ENCODE data around the gene ZNF189. TPM values are rescaled to one million over a fixed set of nuclear protein-coding genes. Genes with fewer than 3 reads are reported as not detected.

Gene ZNF189
- total and polyA plus RNA-seq, 2 of the 4 experiments (the other 2 are of a cell fraction), result 5.9 to 19.9 TPM

GRCh38 chr9:101365181-101365580 lies 33.5 kb upstream of the ZNF189 start:
- ATAC-seq (ENCODE audit: low read depth) (no peak), DNase-seq (peak; percentile 25)
- TF ChIP-seq ELK1 (IDR thresholded peaks at IDR 0.05; ENCODE audit: borderline replicate concordance, low read depth, low read length), result no peak
- TF ChIP-seq CTCF (conservative IDR thresholded peaks at IDR 0.05; ENCODE audit: low read depth, low read length), result no peak
- TF ChIP-seq USF2 (IDR thresholded peaks at IDR 0.05; ENCODE audit: low read depth, low read length), result no peak
- no peak for TF ChIP-seq RFX5 (IDR thresholded peaks at IDR 0.05; ENCODE audit: low read depth, low read length)
- no peak for TF ChIP-seq SMC3 (IDR thresholded peaks at IDR 0.05; ENCODE audit: low read depth, low read length)
- no peak for TF ChIP-seq MXI1 (IDR thresholded peaks at IDR 0.05; ENCODE audit: borderline replicate concordance, low read depth, low read length)
- TF ChIP-seq NFE2L2 (IDR thresholded peaks at IDR 0.05; ENCODE audit: low read depth, low read length), result no peak
- TF ChIP-seq MAZ (IDR thresholded peaks at IDR 0.05; ENCODE audit: borderline replicate concordance, low read depth, low read length), result no peak
- no peak overlapping the region for H2AK9ac ChIP-seq (replicated peaks; ENCODE audit: low read depth, low read length, poor library complexity)
- H4K8ac ChIP-seq (ENCODE audit: low read depth in 2 of 2, low read length in 2 of 2), result no peak overlapping the region
- no peak overlapping the region for H3K4me2 ChIP-seq (ENCODE audit: low read depth, low read length)
- no peaks in the 10 kb centered on the region for H3K9me3 ChIP-seq (ENCODE audit: control insufficient read depth, insufficient read depth, low read length)
- no peak overlapping the region for H4K91ac ChIP-seq (ENCODE audit: insufficient read depth, low read depth, low read length)
- no peaks in the 10 kb centered on the region for H3K79me1 ChIP-seq (ENCODE audit: low read depth in 1 of 2, low read length in 2 of 2)
- H2AK5ac ChIP-seq (ENCODE audit: low read depth, low read length), result no peak overlapping the region
- H3K9me1 ChIP-seq (ENCODE audit: insufficient read depth, low read length), result no peaks in the 10 kb centered on the region
- no peaks in the 10 kb centered on the region for H3K4me1 ChIP-seq (ENCODE audit: control insufficient read depth, insufficient read depth, low read length)
- no peak overlapping the region for H3K18ac ChIP-seq (ENCODE audit: low read depth, low read length)
- no peak overlapping the region for H3K4ac ChIP-seq (ENCODE audit: low read depth, low read length)
- no peak overlapping the region for H2AFZ ChIP-seq (replicated peaks; ENCODE audit: low read length, poor library complexity)
- H2BK120ac ChIP-seq (ENCODE audit: low read depth, low read length), result no peak overlapping the region
- H3K56ac ChIP-seq (ENCODE audit: extremely low read depth, insufficient read depth, low read length), result no peak overlapping the region
- dilution Hi-C loops (cut with HindIII; ENCODE audit: low sequenced_read_pairs, unreplicated experiment), result no loop called here
- no peak overlapping the region for H2BK20ac ChIP-seq (ENCODE audit: low read depth, low read length)
- CTCF ChIA-PET, result no interaction called here
- no peaks in the 10 kb centered on the region for H3K27me3 ChIP-seq (ENCODE audit: control insufficient read depth, insufficient read depth, low read length)
- H2BK5ac ChIP-seq (ENCODE audit: low read depth, low read length, poor library complexity, severe bottlenecking), result no peak overlapping the region
- POLR2A ChIA-PET (ENCODE audit: unreplicated experiment), result no interaction called here
- in situ Hi-C loops (cut with MboI; ENCODE audit: low sequenced_read_pairs), result no loop called here
- H3K4me3 ChIP-seq (ENCODE audit: insufficient read depth, low read depth, low read length), result no peak overlapping the region
- H4K5ac ChIP-seq (ENCODE audit: low read depth, low read length), result no peak overlapping the region
- no peak overlapping the region for H3K23ac ChIP-seq (ENCODE audit: low read depth, low read length)
- H3K36me3 ChIP-seq (ENCODE audit: control insufficient read depth, insufficient read depth, low read length), result no peaks in the 10 kb centered on the region
- H4K20me1 ChIP-seq (ENCODE audit: insufficient read depth, low read length), result no peaks in the 10 kb centered on the region
- no peak overlapping the region; the same call in 1 of the 2 replicates for H3K14ac ChIP-seq (replicated peaks; ENCODE audit: low read depth, low read length)
- no peak overlapping the region for H3K9ac ChIP-seq (ENCODE audit: low read depth, low read length)
- H2BK15ac ChIP-seq (ENCODE audit: low read depth, low read length), result no peak overlapping the region
- BruUV-seq (replicated peaks), result no TSS peak
- intact Hi-C loops (cut with micrococcal nuclease), result no loop called here
- H3K27ac ChIP-seq (ENCODE audit: insufficient read depth, low read length), result no peak overlapping the region

Measured in IMR-90 (cell line).